HepG2 (cell line): ENCODE measurements around the gene ITLN1.

Source experiments
- ELF4 ChIP-seq: sonication (generic); formaldehyde crosslinking; IDR thresholded peaks from 2 replicates; pipeline ENCODE4 v1.5.0; 2020; ENCODE audit warnings: missing genetic modification reagents, mild to moderate bottlenecking, moderate library complexity, borderline replicate concordance
- KLF9 ChIP-seq: IDR thresholded peaks from 2 replicates; pipeline ENCODE4 v1.6.1; 2016; ENCODE audit warnings: low read depth
- POLR2A ChIP-seq, 2 experiments: IDR thresholded peaks; 2 replicates each; pipeline ENCODE4 v1.6.1; 2011; ENCODE audit warnings: low read depth in 2 of 2, low read length in 2 of 2, mild to moderate bottlenecking in 1 of 2, moderate library complexity in 1 of 2; ENCODE audit not compliant: insufficient read depth in 1 of 2
- POLR2AphosphoS5 ChIP-seq: IDR thresholded peaks from 2 replicates; pipeline ENCODE4 v1.6.1; 2012; ENCODE audit warnings: low read depth, low read length
- SETDB1 ChIP-seq: sonication (generic); formaldehyde crosslinking; IDR thresholded peaks from 2 replicates; pipeline ENCODE4 v1.5.1; 2020; ENCODE audit warnings: missing genetic modification reagents, mild to moderate bottlenecking, borderline replicate concordance
- SMARCC2 ChIP-seq: fragments of 450-650 bp; IDR thresholded peaks from 2 replicates; pipeline ENCODE4 v1.6.1; 2017; ENCODE audit warnings: antibody characterized with exemption, mild to moderate bottlenecking
- ZNF816 ChIP-seq: sonication (generic); formaldehyde crosslinking; IDR thresholded peaks from 2 replicates; pipeline ENCODE4 v1.8.0; 2022; ENCODE audit warnings: missing genetic modification reagents, mild to moderate bottlenecking, borderline replicate concordance
- TF ChIP-seq, protein P1 (sequence below): sonication (generic); formaldehyde crosslinking; IDR thresholded peaks from 2 replicates; pipeline ENCODE4 v1.5.0; 2020; ENCODE audit warnings: mild to moderate bottlenecking, missing genetic modification reagents, moderate library complexity
- TF ChIP-seq, protein P2 (sequence below), 2 experiments: IDR thresholded peaks; 2 replicates each; pipeline ENCODE4 v1.6.1; 2011 to 2012; ENCODE audit warnings: low read length in 2 of 2, borderline replicate concordance in 1 of 2, low read depth in 1 of 2, mild to moderate bottlenecking in 1 of 2, moderate library complexity in 1 of 2
- TF ChIP-seq, protein P3 (sequence below): sonication (generic); formaldehyde crosslinking; IDR thresholded peaks from 2 replicates; pipeline ENCODE4 v1.9.0; 2021; ENCODE audit warnings: missing genetic modification reagents, borderline replicate concordance

DNA sequence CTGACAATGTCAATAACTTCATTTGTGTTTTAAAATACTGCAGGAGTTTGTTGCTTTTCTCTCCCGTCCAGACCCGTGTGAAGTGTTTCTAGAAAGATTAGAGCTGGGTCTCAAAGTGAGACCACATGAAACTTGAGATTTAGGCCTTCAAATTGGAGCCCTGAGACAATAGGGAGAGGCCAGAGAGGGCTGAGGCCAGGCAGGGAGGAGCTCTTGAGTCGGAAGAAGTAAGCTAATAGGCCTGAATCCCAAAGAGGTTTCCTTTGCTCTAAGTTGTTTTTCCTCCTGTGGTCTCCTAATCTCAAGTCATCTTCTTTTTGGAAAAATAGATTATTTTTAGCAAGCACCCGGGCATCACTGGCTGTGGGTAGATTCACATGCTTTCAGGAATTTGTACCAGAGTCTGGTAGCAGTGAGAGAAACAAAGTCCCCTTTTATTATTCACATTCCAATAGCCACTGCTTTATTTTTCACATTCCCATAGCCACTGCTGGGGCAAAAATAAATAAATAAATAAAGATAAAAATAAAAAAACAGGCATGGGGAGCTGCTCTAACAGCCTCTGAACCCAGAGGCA is 47.9 kb downstream of the ITLN1 start:
- TF ChIP-seq ZNF816: no peak
- no peak for TF ChIP-seq SMARCC2
- TF ChIP-seq, protein P1, sequence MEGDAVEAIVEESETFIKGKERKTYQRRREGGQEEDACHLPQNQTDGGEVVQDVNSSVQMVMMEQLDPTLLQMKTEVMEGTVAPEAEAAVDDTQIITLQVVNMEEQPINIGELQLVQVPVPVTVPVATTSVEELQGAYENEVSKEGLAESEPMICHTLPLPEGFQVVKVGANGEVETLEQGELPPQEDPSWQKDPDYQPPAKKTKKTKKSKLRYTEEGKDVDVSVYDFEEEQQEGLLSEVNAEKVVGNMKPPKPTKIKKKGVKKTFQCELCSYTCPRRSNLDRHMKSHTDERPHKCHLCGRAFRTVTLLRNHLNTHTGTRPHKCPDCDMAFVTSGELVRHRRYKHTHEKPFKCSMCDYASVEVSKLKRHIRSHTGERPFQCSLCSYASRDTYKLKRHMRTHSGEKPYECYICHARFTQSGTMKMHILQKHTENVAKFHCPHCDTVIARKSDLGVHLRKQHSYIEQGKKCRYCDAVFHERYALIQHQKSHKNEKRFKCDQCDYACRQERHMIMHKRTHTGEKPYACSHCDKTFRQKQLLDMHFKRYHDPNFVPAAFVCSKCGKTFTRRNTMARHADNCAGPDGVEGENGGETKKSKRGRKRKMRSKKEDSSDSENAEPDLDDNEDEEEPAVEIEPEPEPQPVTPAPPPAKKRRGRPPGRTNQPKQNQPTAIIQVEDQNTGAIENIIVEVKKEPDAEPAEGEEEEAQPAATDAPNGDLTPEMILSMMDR (CRISPR knock-in tag): no peak
- TF ChIP-seq POLR2A (IDR thresholded peaks at IDR 0.05; ENCODE audit: insufficient read depth in 1 of 2, low read depth in 2 of 2, low read length in 2 of 2): no peak
- TF ChIP-seq POLR2AphosphoS5: no peak
- no peak for TF ChIP-seq ELF4 (CRISPR knock-in tag)
- no peak for TF ChIP-seq KLF9
- TF ChIP-seq, protein P2, sequence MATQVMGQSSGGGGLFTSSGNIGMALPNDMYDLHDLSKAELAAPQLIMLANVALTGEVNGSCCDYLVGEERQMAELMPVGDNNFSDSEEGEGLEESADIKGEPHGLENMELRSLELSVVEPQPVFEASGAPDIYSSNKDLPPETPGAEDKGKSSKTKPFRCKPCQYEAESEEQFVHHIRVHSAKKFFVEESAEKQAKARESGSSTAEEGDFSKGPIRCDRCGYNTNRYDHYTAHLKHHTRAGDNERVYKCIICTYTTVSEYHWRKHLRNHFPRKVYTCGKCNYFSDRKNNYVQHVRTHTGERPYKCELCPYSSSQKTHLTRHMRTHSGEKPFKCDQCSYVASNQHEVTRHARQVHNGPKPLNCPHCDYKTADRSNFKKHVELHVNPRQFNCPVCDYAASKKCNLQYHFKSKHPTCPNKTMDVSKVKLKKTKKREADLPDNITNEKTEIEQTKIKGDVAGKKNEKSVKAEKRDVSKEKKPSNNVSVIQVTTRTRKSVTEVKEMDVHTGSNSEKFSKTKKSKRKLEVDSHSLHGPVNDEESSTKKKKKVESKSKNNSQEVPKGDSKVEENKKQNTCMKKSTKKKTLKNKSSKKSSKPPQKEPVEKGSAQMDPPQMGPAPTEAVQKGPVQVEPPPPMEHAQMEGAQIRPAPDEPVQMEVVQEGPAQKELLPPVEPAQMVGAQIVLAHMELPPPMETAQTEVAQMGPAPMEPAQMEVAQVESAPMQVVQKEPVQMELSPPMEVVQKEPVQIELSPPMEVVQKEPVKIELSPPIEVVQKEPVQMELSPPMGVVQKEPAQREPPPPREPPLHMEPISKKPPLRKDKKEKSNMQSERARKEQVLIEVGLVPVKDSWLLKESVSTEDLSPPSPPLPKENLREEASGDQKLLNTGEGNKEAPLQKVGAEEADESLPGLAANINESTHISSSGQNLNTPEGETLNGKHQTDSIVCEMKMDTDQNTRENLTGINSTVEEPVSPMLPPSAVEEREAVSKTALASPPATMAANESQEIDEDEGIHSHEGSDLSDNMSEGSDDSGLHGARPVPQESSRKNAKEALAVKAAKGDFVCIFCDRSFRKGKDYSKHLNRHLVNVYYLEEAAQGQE (IDR thresholded peaks at IDR 0.05; ENCODE audit: borderline replicate concordance in 1 of 2, low read depth in 1 of 2, low read length in 2 of 2): no peak
- TF ChIP-seq SETDB1: no peak
- TF ChIP-seq, protein P3, sequence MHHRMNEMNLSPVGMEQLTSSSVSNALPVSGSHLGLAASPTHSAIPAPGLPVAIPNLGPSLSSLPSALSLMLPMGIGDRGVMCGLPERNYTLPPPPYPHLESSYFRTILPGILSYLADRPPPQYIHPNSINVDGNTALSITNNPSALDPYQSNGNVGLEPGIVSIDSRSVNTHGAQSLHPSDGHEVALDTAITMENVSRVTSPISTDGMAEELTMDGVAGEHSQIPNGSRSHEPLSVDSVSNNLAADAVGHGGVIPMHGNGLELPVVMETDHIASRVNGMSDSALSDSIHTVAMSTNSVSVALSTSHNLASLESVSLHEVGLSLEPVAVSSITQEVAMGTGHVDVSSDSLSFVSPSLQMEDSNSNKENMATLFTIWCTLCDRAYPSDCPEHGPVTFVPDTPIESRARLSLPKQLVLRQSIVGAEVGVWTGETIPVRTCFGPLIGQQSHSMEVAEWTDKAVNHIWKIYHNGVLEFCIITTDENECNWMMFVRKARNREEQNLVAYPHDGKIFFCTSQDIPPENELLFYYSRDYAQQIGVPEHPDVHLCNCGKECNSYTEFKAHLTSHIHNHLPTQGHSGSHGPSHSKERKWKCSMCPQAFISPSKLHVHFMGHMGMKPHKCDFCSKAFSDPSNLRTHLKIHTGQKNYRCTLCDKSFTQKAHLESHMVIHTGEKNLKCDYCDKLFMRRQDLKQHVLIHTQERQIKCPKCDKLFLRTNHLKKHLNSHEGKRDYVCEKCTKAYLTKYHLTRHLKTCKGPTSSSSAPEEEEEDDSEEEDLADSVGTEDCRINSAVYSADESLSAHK: no peak
